OCI-LY3 (cell line): ENCODE data around the gene SMURF1.

Source experiments
- EZH2phosphoT487 ChIP-seq: fragments of 200-600 bp; shearing (Covaris generic); IDR thresholded peaks from 2 replicates; pipeline ENCODE4 v1.6.1; 2018; ENCODE audit warnings: antibody characterized with exemption, mixed run types, low read depth
- TF ChIP-seq, protein P1 (sequence below): fragments of 200-600, 300-600 bp; sonication (generic); IDR thresholded peaks from 2 replicates; pipeline ENCODE4 v1.5.1; 2014; ENCODE audit warnings: antibody characterized with exemption, low read length, low read depth

DNA sequence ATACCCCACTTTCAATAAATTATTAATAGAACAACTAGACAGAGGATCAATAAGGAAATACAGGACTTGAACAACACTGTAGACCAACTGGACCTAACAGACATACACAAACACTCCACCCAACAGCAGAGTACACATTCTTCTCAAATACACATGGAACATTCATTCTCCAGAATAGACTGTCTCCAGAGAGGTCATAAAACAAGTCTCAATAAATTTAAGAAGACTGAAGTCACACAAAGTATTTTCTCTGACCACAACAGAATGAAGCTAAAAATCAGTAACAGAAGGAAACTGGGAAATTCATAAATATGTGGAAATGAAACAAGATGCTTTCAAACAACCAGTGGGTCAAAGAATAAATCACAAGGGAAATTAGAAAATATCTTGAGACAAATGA, 119.8 kb downstream of the SMURF1 start:
- TF ChIP-seq, protein P1, sequence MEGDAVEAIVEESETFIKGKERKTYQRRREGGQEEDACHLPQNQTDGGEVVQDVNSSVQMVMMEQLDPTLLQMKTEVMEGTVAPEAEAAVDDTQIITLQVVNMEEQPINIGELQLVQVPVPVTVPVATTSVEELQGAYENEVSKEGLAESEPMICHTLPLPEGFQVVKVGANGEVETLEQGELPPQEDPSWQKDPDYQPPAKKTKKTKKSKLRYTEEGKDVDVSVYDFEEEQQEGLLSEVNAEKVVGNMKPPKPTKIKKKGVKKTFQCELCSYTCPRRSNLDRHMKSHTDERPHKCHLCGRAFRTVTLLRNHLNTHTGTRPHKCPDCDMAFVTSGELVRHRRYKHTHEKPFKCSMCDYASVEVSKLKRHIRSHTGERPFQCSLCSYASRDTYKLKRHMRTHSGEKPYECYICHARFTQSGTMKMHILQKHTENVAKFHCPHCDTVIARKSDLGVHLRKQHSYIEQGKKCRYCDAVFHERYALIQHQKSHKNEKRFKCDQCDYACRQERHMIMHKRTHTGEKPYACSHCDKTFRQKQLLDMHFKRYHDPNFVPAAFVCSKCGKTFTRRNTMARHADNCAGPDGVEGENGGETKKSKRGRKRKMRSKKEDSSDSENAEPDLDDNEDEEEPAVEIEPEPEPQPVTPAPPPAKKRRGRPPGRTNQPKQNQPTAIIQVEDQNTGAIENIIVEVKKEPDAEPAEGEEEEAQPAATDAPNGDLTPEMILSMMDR = no peak
- no peak for TF ChIP-seq EZH2phosphoT487
